Activated gamma-delta T cell treated with anti-CD3 and anti-CD28 coated beads, Interleukin-2, amount 50 U/mL, for 16 hours (primary cell): ENCODE data around the gene CLCA1.

Experiments
- DNase-seq: peaks from one replicate; pipeline ENCODE4 v3.0.0-alpha.2; 2020; ENCODE audit warnings: low read depth

Gene CLCA1

DNA sequence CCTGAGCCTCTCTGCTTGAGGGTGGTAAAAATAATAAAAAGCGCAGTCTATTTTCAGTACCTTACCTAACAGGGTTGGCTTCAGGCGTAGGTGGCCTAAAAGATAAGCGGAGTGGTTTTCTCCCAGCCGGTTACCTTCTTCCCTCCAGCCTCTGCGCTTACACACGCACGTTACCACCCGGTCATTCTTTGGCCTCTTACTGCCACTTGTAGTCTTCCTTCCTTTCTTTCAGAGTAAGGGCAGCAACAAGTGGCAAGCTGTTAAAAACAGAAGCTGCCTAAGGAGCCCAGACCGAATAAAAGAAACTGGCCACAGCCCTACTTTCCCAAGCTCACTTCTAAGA is 35.4 kb downstream of the CLCA1 start:
- DNase-seq: no peak

DNA sequence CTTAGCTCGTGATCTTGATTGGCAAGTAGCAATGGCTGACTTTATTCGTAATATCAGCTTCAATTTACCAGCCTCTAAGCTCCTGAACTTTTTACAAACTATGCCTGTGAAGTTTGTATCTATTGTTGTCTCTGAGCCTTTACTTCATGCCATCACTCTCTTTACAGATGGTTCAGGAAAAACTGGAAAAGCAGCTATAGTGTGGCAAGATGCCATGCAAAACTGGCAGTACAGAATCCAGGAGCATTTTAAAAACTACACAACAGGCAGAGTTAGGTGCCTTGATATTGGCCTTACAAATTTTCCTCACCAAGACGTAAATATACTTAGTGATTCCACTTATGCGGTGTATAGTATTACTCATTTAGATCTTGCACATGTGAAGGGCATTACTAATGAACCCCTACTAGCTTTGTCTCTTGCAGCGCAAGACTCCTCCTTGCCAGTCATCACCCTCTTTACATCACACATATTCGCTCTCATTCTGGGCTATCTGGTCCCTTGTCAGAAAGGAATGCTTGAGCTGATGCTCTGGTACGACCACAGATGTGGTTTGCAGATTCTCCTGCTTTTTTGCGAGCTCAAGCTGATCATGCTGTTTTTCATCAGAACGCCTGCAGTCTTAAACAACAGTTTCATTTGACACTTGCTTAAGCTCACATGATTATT is 36.3 kb downstream of the CLCA1 start:
- DNase-seq: no peak

DNA sequence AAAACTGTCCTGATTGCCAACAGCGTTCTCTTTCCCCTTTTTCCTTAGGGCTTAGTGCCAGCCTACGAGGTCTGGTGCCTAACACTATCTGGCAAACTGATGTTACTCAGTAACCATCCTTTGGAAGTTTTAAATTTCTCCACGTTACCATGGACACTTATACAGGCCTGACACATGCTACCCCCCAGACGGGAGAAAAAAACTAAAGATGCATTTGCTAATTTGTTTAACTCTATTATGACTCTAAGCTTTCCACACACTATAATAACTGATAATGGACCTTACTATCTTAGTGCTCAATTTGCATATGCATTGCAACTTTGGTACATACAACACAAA is 36.8 kb downstream of the CLCA1 start:
- no peak for DNase-seq

DNA sequence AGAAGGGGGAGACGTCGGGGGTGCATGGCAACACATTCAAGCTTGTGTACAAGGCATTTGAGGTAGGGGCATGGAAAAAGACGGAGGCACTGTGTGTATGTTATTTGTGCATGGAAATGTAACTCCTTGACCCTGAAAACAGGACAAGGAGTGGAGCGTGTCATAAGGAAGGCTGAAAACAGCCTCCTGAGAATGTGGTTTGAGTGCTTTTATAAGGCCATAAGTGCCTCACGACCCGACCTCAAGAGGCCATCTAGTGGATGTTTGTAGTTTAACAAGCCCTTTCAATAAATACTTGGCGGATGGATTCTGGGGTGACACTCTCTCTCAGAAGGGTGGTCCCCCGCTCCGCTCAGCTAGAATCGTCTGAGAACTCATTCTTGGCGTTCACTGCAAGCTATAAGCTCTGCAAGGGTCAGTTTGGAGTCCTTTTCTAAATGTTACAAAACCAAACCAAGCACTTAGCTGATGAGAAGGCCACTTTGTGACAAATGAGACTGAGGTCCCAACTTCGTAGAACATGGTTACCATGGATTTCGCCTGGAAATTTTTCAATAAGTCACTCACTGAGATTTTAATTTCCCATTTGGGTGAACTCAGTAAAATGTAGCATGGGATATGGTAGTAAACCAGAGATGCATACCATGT is 39.3 kb downstream of the CLCA1 start:
- DNase-seq: no peak

DNA sequence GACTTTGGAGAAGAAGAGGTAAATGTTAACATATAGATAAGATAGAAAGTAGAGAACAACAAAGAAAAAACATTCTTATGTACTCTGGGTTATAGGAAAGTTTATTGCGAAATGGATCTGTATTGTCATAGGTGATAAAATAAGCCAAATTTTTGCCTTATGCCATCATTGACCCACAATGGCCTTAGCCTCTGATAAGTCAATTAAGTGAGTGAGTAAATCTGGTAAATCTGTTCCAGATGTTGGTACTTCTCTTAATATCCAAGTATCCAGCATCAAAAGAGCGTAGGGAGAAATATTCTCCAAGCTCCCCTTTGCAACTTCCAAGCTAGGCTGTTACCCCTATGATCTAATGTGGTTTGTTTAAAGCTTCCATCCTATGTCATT is 39.8 kb downstream of the CLCA1 start:
- no peak for DNase-seq

DNA sequence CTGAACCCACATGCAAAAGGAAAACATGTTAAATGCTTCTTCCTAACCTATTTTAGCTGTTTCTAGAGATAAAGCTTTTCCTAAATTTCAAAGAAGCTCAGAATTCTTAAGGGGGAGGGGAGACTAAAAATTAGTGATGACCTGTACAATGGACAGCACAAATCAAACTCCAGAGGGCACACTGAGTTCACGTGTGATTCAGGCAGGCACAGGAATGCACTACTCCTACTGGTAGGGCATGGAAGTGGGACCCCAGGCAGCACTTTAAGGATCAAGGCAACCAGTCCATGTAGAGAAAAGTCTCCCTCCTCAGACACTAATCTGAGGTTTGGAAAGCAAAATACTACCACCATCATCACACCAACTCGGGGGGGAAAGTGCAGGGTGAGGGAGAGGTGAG is 46.9 kb downstream of the CLCA1 start:
- no peak for DNase-seq

DNA sequence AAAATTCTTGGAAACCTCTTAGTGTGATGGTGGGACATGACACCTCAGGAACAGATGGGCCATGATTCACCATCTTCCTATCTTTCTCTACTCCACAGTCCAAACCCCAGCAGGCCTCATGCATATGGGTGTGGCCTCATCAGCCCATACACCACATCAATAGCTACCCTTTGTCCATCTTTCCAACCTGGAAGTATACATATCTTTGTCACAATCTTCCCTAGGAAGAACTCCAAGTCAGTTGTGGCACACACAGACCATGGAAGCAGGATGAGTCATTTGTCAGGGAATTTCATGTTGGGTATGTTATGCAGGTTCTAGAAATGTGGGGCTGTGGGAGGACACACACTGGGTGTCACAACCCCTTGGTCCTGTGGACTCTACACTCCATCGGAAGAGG is 47.6 kb downstream of the CLCA1 start:
- DNase-seq: no peak

DNA sequence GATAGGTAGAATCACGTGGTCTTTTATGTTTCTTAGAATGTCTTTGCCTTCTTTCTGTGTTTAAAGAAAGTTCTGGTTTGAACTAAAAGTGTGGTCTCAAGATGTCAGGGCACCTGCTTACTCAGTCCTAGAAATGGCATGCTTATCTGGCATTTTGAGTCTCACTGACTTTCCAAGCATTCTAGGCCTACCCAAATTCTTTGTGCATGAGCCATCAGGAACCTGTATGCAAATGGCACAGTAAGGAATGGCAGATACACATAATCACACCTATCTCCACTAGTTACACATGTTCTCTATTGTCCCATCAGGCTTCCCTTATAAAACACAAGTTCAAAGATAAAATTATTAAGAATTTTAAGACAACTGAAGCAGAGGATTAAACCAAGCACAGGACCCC is 48.6 kb downstream of the CLCA1 start:
- no peak for DNase-seq

DNA sequence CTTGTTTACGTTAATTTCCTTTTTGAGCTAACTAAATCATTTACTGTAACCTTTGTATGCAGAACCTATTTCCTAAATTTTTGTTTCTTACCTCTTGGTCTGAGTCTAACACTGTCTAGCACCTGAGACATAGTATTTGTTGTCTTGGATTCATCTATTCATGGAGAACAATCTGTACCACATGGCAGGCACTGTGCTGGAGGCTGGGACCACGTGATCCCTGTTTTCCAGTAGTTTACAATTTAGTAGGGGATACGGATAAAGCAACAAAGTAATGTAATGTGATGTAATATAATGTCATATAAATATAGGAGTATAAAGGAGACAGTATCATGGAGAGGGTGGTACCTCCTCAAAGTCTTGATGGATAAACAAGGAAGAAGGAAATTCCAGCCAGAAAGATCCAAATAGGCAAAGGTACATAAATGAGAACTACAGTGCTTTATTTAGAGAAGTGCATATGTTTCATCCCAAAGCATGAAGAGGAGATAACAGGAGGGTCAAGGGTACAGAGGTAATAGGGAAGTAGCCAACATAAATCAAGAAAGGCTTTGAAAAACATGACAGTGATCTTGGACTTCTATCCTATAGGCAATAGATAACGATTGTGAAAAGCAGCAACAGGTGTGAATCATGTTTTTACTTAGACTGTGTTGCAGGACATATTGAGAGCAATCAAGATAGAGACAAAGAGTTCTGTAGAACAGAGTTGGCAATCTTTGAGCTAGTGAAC is 52.2 kb downstream of the CLCA1 start:
- no peak for DNase-seq

DNA sequence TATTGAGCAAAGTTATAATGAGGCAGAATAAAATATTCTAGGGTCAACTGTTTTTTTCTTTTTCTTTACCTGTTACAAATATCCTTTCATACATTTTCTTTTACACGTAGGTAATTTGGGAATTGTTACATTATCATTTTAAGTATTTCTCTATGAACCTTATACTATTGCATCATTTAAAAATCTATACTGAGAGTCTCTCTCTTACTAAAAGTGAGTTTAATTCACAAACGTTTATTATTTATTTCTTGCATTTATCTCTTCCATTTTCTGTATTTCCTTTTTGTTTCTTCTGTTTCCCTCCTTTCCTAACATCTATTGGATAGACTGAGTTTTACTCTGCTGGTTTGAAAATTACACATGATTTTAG is 52.8 kb downstream of the CLCA1 start:
- DNase-seq: no peak

DNA sequence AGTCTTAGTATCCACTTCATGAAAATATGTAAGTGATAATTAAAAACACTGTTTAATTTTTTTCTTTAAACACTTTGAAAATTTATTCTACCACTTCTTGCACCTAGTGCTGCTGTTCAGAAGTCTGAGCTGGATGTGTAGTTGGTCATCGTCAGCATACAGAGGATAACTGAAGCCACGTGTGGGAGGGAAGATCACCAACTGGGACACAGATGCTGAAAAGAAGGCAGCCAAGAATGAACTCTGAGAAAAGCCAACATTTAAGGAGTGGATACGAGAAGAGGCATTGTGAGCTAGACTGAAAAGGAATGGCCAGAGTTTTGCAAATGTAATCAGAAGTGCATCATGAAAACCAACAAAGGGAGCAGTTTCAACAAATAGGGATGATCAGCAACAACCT is 53.5 kb downstream of the CLCA1 start:
- no peak for DNase-seq

DNA sequence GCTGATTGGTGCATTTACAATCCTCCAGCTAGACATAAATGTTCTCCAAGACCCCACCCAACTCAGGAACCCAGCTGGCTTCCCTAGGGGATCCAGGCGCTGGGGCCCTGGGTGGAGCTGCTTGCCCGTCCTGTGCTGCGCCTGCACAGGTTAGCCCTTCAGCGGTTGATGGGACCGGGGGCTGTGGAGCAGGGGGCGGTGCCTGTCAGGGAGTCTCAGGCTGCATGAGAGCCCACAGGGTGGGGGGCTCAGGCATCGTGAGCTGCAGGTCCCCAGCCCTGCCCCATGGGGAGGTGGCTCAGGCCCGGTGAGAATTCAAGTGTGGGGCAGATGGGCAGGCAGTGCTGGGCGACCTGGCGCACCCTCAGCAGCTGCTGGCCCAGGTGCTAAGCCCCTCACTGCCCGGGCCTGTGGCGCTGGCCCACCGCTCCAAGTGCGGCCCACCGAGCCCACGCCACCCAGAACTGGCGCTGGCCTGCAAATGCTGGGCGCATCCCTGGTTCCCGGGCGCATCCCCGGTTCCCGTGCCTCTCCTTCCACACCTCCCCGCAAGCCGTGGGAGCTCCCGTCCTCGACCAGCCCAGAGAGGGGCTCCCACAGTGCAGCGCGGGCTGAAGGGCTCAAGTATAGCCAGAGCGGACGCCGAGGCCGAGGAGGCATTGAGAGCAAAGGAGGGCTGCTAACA is 55.1 kb downstream of the CLCA1 start:
- DNase-seq: no peak

DNA sequence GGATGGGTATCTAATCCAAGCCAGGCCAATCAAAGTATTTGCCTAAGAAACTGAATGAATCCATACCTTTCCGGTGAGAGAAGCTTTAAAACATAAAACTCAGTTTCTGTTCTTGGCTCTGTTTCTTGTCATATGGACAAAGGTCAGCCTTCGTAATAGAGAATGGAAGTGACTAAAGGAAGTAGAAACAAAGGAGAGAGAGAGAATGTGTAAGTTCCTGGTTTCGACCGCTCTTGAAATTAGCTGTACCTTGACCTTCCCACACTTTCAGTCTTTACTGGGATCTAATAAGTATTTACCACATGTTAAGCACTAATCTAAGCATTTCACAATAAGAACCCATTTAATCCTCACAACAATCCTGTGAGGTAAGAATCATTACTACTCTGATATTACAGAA is 58.6 kb downstream of the CLCA1 start:
- DNase-seq: no peak

DNA sequence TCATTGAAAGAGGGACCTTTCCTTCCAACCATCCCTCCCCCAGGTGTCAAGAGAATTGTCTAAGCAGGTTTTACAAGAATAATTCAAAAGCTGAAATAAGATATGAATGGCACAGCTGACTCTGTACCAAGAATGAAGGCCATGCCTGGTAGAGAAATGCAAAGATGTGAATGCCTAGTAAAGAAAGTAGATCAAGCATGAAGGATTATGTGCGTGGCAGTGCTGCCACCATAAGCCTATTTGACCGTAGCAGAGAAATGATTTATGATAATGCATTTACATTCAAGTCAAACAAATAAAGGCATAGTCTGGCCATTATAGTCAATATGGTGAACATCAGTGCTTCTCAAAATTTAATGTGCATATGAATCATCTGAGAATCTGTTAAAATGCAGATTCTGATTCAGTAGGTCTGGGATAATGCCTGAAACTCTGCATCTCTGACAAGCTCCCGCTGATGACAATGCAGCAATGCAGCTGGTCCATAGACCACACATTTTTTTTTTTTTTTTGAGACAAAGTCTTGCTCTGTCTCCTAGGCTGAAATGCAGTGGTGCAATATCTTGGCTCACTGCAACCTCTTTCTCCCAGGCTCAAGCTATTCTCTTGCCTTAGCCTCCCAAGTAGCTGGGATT is 61.6 kb downstream of the CLCA1 start:
- no peak for DNase-seq

DNA sequence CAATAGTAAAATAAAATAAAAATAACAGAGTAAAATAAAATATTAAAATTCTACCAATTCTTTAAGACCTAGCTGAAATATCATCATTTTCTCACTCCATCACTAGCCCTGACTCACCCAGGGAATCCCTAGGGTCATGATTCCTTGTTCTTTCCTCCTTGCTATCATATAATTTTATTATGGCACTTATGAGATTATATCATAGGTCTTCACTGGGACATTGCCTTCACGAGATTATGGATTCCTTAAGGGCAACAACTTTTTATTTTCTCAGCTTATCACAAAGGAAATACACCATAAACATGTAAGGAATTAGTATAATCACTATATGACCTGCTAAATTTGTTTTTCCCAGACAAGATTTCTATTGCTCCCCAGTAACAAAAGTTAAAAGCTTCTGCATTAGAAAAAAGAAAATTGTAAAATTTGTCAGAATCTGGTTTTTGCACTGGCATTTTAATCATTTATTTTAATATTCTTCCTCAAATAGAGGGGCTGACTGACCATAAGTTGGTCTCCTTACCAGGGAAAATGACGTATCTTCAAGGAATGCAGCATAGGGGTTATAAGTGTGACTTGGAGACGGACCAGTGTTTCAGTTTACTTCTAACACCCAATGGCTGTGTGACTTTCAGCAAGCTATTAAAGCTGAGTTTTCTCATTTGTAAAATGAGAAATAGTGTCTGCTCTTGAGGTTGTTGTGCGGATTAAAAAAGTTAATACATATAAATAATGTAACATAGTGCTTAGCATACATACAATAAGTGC is 69.4 kb downstream of the CLCA1 start:
- DNase-seq: no peak

DNA sequence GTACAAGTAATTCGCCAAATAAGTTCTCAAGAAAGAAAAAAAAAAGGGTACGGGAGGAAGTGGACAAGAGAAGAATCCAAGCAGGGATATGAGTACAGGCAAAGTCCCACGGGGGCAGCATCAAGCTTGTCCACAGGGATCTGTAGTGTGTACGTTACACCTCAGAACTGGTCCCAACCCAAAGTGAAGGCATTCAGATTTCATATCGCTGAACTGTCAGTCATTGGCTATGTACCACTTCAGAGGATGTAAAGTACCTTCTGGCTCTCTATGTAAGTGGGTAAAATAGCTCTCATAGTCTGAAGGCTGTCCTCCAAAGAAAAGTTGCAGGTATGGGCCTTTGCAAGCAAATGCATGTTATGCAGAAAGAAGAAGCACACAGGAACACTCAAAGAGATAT is 70.0 kb downstream of the CLCA1 start:
- DNase-seq: no peak

DNA sequence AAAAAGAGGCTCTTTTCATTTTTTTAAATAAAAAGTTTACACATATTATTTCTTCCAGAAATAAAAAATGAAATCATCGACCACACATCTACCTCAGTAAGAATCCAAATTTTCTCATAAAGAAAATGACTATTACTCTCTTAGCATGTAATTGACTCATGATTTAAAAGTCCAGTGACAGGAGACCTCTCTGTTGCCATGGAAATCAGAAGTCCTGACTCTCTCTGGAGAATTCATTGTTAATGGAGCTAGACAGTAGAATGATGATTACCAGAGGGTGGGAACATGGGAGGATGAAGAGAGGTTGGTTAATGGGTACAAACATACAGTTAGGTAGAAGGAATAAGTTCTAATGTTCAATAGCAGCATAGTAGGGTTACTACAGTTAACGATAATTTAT is 73.1 kb downstream of the CLCA1 start:
- no peak for DNase-seq

DNA sequence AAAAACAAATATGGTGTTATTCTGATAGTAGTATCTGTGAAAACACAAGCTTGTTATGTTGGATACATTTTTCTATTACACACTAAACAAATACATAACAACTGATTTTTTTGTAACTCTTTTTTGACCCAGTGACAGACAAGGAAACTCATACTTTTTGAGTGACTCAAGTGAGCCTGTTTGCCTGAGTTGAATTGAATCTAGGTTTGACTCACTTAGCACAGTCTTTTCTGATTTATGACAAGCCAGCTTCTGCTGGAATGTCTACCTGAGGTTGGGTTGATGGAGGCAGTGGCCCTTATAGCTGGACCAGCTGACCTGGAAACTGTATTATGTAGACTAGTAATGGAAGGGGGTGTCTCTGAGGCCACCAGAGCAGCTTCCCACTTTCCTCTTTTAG is 73.9 kb downstream of the CLCA1 start:
- DNase-seq: no peak

DNA sequence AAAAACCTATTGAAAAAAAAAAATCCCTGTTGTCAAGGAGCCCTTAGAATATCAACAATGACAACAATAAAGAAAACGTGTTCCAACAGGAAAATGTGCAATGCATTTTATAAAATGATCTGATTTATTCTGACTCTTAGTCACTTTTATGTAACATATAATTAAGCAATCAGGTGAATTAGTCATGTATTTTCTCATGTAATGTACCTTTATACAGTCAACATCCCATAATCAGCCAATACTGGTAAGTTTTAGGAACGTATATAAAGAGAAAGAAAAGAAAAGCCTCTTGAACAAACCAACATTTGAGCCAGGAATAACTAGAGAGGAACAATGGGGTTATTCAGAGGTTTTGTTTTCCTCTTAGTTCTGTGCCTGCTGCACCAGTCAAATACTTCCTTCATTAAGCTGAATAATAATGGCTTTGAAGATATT is 78.1 kb downstream of the CLCA1 start, which contains the start of gene CLCA4:
Gene CLCA4, plus strand, starts transcription at position 292 of the 435 bp plus-strand sequence. Its CDS starts 42 bp downstream, at position 334.
- no peak for DNase-seq

DNA sequence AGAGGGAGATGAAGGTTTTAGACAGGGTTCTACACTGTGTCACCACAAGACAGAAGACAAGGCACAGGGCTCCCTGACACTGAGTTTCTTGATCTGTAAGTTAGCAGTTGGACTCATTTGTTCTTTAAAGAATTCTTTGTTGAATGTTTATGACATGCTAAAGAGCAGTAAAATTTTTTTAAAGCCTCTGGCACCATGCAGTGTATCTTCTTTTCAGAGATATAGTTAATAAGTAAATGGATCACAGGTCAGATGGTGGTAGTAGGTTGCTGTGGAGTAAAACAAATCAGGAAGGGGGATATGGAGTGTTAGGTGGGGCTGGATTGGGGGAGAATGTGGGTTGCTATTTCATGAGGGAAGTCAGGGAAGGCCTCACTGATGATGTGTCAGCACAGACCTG is 80.1 kb downstream of the CLCA1 start:
- DNase-seq: no peak
